NCI-H1436 treated with DMSO at 0.1 percent for 48 hours (cell line): ENCODE results near the gene SERPINB4.
"Not testable (repeated sequence)": the region's sequence is repeated elsewhere in the genome, so short reads cannot be mapped to it uniquely, and the experiment has no call there.

ENCODE experiments used
- DNase-seq: peaks from one replicate; lab custom pipeline; 2025; lab: John Stamatoyannopoulos, UW

SERPINB4 gene

DNA sequence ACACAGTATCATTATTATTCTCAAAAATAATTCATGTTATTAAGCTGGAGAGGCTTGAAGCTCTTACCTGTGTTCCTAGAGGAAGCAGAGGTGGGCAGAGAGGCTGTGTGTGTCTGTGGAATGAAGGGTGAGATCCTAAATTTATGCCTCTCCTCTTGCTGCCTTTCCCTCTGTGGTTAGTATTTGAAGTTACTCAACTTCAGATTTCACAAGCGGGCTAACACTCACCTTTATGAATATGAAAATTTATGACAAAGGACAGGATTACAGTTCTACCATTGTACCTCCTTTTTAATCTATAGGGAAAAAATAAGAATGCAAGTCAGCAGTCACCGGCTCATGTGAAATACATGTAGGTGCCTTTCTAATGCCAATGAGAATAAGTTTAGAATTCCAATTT is at the start of gene SERPINB4:
SERPINB4 (minus strand) TSS at position 115 of the 400 bp plus-strand sequence. CDS start 679 bp downstream, outside the sequence.
- not testable (repeated sequence) for DNase-seq

DNA sequence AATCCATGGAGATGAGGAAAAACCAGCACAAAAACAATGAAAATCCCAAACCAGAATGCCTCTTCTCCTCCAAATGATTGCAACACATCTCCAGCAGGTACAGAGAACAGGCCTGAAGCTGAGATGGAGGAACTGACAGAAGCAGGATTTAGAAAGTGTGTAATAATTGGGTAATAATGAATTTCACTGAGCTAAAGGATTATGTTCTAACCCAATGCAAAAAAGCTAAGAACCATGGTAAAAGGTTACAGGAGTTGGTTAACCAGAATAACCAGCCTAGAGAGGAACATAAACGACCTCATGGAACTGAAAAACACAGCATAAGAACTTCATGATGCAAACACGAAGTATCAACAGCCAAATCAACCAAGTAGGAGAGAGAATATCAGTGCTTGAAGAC is 45.0 kb upstream of the SERPINB4 start:
- DNase-seq = no peak

DNA sequence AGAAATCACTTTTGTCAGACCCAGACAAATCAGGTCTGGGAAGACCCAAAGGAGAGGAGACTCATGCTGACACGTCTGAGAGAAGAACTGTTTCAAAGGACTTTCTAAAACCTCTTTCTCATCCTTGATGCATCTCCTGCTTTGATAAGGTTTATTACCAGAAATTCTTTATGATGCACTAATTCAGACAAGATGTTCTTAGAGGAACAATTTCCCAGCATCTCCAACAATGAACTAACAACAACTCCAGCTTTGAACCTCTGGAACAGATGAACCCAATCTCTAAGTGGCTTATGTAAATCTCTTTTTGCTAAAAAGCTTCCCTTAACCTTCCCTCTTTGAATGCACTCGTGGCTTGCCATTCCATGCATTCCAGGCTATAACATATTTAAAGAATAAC is 42.8 kb upstream of the SERPINB4 start:
- DNase-seq = no peak

DNA sequence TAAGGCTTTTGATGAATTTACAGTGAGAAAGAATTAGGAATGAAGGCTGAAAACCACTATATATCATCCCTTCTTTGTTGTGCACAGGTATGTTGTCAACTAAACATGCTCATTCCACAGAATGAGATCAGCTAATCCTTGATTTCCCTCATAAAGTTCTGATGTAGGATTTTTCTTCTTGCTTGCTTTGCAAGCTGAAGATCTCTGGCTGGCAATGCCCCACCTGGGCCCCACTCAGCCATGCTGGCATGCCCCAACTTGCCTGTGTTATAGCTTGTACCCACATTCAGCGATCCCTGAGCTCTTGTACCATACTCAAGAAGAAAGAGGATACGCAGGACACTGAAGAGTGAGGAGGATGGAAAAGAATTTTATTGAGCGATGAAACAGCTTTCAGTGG is 40.7 kb upstream of the SERPINB4 start:
- no peak for DNase-seq

DNA sequence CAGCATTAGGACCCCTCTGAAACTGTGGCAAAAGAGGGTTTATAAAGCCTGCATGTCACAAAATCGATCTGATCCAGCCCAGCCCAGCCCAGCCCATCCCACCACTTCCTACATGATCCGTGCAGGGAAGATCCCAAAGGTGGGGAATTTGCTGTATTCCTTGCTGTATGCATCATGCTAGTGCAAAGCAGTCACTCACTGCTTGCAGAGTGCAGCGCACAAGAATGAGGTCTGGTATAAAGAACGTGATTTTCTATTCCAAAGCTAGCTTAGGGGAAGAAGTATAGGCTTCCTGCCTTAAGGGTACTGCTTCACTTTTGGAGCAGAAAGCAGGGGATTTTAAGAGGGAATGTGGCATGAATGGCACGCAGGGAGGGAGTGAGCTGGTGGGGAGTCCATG is 39.8 kb upstream of the SERPINB4 start:
- no peak for DNase-seq

DNA sequence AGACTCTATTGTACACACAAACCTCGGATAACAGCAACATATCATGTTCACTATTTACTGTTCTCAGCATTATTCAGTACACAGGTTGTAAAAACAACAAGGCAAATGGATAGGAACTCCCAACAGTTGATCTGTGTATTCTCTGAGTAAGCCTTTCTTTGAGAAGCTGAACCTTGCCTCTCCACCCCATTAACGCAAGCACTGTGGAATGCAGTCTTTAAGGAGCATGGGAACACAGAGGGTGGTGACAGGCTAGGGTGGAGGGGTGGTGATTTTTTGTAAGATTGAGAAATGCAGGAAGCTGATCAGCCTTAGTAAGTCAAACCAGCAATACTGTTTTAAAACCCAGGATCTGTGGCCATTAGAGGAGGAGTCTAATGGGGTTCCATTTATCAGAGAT is 39.1 kb upstream of the SERPINB4 start:
- no peak for DNase-seq

DNA sequence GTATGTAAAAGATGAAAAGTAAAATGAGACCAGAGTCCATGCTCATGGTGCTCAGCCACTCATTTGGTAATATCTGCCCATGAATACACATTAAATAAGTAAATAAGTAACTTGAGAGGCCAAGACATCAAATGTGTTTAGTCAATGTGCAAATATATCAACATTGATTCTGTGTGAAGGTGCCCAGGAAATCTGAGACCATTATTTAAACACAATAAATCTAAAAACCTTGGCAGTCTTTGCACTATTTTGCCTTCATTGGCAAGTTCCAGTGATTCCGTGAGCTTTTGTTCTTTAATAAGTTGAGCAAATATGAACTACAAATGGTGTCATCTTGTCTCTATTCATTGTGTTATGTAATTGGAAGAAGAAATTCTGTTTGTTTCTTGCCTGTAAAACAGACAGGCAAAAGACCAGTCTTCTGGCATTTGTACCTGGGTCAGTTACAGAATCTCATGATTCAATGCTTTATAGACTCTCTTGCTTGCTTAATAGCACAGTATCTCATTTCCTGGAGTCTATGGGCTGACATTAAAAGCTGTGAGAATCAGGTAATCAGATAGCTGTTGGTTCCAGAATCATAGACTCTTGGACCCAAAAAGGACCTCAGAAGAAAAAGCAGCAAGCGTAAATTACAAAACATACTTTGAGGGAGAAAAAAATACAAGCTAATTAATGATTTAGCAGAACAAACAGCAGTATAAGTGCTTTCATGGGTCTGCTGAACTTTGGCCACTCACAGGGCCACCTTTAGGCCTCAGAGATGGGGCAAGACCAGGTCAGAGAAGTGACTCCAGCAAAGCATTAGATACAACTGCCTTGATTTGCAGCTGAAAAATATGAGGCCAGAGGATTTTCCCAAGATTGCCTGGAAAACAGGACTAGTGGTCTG is 37.6 kb upstream of the SERPINB4 start:
- DNase-seq = no peak

DNA sequence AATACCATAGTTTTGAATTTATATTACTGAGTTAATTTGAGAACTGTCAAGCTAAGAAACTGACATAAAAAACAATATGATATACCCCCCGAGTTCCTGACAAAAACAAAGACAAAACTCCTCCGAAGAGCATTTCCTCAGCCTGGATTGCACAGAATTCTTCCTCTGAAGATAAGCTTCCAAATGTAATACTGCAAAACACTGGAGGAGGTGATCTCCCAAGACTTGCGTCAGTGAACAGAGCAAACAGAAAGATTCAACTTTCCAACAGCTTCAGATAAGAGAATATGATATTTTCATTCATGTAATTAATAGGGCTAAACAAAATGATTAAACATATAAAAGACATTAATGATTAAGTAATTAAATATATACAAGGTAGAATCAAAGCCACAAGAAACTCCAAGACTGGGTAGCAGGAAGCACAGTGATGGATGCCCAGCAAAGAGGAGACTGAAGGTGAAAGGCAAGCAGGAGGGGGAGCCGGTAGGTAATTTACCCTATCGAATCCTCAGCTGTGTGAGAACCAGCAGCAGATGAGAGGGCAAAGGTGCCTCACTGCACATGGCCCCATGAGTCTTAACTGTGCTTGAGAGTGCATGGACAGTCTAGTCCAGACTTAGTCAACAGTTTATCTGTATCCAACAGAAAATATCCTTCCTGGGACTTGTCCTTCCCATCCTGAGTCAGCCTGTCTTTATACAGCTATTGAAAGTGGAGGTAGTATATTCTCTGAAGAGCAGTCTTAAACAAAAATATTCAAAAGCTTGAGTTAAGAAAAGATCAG is 36.0 kb upstream of the SERPINB4 start:
- DNase-seq = no peak

DNA sequence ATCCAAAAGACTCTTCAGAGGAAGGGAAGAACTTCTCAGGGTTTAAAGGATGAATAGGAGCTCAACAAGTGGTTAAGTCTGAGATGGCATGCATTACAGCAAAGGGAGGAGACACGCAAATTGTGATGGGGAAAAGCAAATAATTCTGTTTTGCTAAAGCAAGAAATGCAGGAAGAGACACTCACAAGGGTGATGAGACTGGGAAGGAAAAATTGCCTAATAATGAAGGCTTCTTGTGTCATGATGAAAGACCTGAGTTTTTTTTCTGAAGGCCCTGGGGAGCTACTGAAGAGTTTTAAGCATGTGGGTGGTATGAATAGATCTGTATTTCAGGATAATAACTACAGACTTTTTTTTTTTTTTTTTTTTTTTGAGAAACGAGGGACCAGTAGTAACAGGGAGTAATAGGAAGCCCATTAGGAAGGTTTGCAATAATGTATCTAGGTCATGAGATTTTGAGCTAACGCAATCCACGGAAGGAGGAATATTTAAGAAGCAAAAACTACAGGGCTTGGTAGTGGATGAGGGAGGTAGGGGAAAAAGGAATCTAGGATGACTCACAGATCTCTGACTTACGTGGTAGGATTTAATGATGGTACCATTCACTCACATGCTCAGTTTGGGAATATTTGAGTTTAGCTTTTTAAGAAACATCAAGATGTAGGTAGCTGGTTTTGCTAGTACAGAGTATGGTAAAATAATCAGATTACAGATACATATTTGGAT is 33.6 kb upstream of the SERPINB4 start:
- DNase-seq = no peak

DNA sequence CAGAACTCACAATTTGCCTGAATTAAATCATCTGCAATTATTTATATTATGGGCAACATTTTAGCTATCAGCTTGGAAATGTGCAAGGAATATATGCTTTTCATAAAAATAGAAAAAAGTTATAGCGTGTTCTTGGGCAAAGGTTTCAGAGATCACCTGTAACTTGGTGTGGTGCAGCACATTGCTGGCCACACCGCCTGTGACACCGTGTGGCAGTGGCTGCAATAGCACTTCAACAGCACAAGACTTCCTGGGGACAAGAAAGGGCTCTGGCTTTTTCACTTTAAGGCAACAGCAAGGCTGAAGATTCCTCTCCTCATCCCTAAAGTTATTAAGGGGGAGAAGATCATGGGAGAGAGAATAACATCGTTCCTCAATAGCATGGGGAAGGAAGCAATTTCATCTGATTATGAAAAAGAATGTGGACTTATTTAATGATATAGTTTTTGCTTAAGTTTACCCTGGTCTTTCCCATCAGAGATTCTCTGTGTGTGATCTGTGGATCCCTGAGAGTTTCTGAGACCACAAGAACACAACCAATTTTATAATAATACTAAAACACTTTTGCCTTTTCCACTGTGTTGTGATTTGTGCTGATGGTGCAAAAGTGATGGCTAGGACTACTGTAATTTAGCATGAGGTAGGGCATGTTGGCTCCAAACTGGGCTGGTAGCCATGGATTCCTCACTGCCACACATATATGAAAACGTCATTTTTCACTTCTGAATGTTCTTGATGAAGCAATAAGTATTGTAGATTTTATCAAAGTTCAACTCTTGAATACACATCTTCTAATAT is 32.7 kb upstream of the SERPINB4 start:
- no peak for DNase-seq

DNA sequence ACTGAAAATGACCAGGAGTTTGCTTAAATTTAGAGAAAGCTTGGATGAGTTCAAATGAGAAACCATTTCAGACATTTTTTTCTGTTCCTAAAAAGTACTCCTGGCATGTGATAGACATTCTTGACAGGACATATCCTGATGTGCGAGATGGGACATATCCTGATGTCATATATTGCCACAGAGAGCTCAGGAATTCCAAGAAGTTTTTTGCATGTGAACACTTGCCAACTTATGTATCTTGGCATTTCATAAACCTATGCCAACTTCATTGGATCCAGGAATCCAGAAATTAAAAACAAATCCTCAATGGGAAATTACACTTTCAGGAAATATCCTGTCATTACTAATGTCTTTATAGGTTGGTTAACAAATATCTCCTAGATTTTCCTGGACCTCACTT is 20.5 kb upstream of the SERPINB4 start:
- no peak for DNase-seq

DNA sequence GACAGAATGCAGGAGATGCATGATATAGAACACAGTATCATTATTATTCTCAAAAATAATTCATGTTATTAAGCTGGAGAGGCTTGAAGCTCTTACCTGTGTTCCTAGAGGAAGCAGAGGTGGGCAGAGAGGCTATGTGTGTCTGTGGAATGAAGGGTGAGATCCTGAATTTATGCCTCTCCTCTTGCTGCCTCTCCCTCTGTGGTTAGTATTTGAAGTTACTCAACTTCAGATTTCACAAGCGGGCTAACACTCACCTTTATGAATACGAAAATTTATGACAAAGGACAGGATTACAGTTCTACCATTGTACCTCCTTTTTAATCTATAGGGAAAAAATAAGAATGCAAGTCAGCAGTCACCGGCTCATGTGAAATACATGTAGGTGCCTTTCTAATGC is 17.7 kb upstream of the SERPINB4 start, which contains the start of gene SERPINB3:
SERPINB3 (minus strand) TSS at position 144 of the 400 bp plus-strand sequence. CDS start 677 bp downstream, outside the sequence.
- not testable (repeated sequence) for DNase-seq

DNA sequence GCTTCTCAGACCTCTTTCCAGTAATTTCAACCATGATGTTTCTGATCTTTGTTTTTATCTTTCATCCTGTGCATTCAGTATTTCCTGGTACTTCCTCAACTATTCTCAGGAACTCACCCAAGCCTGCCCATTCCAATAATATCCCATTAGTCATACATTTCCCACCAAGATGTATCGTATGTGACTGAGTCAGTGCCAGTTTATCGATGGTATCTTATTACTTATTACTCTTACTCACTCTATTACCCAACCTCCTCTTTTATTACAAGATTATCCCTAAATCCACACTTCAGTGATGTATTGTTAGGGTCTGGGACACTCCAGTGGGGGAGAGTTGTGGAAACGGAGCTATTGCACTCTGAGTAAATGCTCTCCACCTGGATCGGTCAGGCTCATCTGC is 14.9 kb upstream of the SERPINB4 start:
- DNase-seq = not testable (repeated sequence)

DNA sequence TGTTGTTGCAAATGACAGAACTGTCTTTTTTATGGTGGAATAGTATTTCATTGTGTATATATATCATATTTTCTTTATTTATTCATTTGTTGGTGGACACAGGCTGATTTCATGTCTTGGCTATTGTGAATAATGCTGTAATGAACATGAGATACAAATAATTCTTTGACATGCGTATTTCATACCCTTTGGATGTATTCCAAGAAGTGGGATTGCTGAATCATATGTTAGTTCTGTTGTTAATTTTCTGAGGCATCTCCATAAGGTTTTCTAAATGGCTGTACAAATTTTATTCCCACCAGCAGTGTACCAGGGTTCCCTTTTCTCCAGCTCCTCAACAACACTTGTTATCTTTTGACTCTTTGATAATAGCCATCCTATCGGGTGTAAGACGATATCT is 6.2 kb upstream of the SERPINB4 start:
- DNase-seq = not testable (repeated sequence)

DNA sequence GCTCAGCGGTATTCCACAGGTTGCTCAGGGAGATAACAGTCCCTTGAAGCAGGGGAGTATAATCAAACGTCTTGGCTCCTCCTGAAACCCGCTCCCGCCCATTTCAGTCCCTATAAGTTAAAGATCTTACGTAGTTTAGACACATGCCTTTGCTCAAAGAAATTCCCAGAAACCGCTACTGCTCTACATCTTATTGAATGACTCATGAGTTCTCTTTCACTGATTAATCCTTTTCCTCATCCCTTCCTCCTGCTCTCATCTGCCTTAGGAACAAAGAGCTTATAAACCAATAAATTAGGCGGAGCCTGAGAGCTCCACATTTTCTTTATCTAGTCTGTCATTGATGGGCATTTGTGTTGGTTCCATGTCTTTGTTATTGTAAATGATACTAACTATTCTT is 4.2 kb upstream of the SERPINB4 start:
- no peak for DNase-seq

DNA sequence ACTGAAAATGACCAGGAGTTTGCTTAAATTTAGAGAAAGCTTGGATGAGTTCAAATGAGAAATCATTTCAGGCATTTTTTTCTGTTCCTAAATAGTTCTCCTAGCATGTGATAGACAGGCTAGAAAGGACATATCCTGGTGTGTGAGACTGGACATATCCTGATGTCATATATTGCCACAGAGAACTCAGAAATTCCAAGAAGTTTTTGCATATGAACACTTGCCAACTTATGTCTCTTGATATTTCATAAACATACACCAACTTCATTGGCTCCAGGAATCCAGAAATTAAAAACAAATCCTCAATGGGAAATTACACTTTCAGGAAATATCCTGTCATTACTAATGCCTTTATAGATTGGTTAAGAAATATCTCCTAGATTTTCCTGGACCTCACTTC is 2.9 kb upstream of the SERPINB4 start:
- DNase-seq = no peak

DNA sequence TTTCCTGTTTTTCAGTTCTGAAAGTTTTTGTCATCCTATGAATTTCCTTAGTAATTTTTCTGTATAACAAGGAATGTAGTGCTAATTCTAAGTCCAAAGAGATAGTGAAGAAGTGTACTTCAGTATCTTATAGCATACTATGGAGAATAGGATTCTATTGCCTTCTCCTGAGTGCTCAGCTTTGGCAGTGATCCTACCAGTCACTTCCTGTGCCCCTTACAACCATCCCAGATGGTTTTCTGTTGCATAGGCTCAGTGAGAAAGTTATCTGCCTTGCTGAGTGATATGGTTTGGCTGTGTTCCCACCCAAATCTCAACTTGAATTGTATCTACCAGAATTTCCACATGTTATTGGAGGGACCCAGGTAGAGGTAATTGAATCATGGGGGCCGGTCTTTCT is 638 bp upstream of the SERPINB4 start:
- not testable (repeated sequence) for DNase-seq

DNA sequence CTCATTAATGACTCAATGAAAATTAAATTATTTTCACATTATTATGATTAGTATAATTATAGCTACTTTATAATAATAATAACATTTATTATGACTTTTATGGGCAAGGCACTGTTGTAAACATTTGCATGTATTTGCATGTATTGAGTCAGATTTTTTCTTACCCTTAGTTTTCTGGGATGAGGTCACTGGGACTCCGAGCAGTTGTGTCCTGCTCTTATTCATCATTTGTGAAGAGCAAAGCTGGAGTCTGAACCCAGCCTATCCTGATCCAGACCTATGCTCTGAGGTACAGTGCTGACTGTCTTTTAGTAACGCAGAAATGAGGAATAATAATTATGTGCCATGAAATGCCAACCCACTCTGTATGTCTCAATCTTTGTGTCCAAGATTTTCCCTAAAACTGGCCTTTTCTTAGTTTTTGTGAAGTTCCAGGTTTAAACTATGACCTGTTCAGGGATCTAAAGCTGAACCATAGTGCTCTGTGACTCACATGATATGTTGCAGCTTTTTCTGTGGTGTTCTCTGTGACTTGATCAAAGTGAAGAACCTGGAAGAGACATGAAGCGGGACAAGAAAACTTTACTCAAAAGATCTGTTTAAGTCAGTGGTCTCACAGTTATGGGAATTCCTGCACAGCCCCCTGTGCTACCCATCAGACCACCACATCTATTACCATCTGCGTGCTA is 1.2 kb downstream of the SERPINB4 start:
- not testable (repeated sequence) for DNase-seq

DNA sequence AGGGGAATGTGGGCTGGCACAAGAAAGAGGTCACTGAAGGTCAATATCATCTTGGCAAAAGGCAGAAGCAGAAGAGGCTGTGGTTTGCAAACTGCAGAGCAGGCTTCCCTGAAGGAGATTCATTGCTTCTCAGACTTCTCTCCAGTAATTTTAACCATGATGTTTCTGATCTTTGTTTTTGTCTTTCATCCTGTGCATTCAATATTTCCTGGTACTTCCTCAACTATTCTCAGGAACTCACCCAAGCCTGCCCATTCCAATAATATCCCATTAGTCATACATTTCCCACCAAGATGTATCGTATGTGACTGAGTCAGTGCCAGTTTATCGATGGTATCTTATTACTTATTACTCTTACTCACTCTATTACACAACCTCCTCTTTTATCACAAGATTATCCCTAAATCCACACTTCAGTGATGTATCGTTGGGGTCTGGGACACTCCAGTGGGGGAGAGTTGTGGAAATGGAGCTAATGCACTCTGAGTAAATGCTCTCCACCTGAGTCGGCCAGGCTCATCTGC is 2.8 kb downstream of the SERPINB4 start:
- not testable (repeated sequence) for DNase-seq

DNA sequence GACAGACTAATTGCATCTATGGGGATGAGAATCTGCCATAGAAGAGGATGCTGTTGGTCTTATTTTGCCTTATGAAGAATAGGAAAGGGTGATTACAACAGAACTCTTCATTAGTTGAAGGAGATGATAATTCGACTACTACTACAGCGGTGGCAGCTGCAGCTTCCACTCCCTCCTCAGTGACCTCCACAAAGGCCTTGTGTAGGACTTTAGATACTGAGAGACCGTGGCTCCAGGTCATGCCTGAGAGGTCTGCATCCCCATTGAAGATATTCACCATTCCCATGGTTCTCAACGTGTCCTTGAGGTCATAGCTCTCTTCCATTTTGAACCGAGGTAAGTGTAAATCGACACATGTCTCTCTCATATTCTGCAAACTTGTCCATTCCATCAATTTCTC is 6.4 kb downstream of the SERPINB4 start:
- no peak for DNase-seq

DNA sequence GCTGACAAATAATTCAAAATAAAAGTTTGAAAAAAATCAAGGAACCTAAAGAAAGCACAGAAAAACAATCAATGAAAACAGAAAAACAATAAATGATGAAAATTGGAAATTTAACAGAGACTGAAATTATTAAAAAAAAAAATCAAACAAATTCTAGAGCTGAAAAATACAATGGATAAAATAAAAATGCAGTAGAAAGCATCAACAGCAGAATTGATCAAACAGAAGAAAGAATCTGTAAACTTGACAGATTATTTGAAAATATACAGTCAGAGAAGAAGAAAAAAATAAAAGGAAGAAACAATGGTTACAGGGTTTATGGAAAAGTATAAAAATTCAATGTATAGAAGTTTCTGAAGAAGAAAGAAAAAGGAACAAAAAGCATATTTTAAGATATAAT is 16.2 kb downstream of the SERPINB4 start:
- no peak for DNase-seq
